Left lung (tissue), 10 donors: ENCODE results near the gene UBE2M. TPM values are rescaled to one million over a fixed set of nuclear protein-coding genes. Genes with fewer than 3 reads are reported as not detected.

Source experiments
- ATAC-seq: fragments of 200-7000 bp; cut with Tn5 transposase; one replicate; pipeline ENCODE4 v1.9.1; 2020; ENCODE audit warnings: moderate library complexity
- DNase-seq, 4 donors: peaks; one replicate each; pipeline ENCODE4 v3.0.0-alpha.2; 2013 to 2020
- H3K27ac ChIP-seq, 2 donors: fragments of 200-600 bp; sonication (generic) in 1 of 2; one replicate each; pipeline versions ENCODE4 v1.5.0 to v1.8.0; 2020 to 2021
- H3K27me3 ChIP-seq, 2 donors: fragments of 200-600 bp; sonication (generic) in 1 of 2; one replicate each; pipeline versions ENCODE4 v1.5.0 to v1.8.0; 2020 to 2021
- H3K36me3 ChIP-seq, 2 donors: fragments of 200-600 bp; sonication (generic) in 1 of 2; one replicate each; pipeline versions ENCODE4 v1.5.0 to v1.8.0; 2020 to 2021
- H3K4me1 ChIP-seq, 2 donors: fragments of 200-600 bp; one replicate each; pipeline ENCODE4 v1.8.0; 2021
- H3K4me3 ChIP-seq, 2 donors: fragments of 200-600 bp; sonication (generic) in 1 of 2; one replicate each; pipeline versions ENCODE4 v1.5.0 to v1.8.0; 2020 to 2021; ENCODE audit warnings: mild to moderate bottlenecking in 1 of 2
- H3K9me3 ChIP-seq, 2 donors: fragments of 200-600 bp; sonication (generic) in 1 of 2; one replicate each; pipeline versions ENCODE4 v1.5.0 to v1.8.0; 2020 to 2021
- intact Hi-C, 2 donors: fragments of 100-400 bp; cut with DNase I; formaldehyde crosslinking; loops; one replicate each; pipeline versions ENCODE4 v1.11.2 to v1.14.2; 2022
- polyA plus RNA-seq, 6 donors: library from polyadenylated mRNA; unstranded; fragments of 120-200 nt; gene quantifications; one replicate each; pipeline ENCODE4 v1.2.1, GENCODE V29; 2013; ENCODE audit not compliant: insufficient read length in 6 of 6
- total RNA-seq, 2 donors: library from RNA; stranded (reverse); fragmentation: NEBNext Ultra II Directional; extraction: Animal tissue kit (Norgen Biotek cat#: 25700); gene quantifications; one replicate each; pipeline ENCODE4 v1.2.1, GENCODE V29; 2021
- TF ChIP-seq, protein P1 (sequence below), 2 donors: fragments of 200-600 bp; sonication (generic) in 1 of 2; IDR thresholded peaks; one replicate each; pipeline versions ENCODE4 v1.5.0 to v1.8.0; 2021; ENCODE audit warnings: antibody characterized with exemption in 2 of 2
- donor health status: DM: no; HTN: yes; CAD: no.
- donor health status: DM: no; HTN: no; CAD: no.

Gene UBE2M
- total and polyA plus RNA-seq, 8 donors, result 54.9 to 85.9 (median 74.0) TPM

DNA sequence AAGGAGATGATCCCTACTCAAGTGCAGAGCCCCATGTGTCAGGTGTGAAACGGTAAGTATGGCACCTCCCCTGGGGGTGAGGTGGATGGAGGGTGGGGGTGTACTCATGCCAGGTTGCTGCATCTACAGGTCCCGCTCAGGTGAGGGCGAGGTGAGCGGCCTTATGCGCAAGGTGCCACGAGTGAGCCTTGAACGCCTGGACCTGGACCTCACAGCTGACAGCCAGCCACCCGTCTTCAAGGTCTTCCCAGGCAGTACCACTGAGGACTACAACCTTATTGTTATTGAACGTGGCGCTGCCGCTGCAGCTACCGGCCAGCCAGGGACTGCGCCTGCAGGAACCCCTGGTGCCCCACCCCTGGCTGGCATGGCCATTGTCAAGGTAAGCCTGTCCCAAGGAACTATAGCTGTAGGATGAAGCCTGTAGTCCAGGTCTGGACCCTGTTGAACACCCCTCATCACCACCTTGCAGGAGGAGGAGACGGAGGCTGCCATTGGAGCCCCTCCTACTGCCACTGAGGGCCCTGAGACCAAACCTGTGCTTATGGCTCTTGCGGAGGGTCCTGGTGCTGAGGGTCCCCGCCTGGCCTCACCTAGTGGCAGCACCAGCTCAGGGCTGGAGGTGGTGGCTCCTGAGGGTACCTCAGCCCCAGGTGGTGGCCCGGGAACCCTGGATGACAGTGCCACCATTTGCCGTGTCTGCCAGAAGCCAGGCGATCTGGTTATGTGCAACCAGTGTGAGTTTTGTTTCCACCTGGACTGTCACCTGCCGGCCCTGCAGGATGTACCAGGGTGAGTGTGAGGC is 9.3 kb downstream of the UBE2M start:
- no peak for ATAC-seq
- H3K4me1 ChIP-seq, result peaks cover 20 to 40% of the 10 kb centered on the region in 2 donors

DNA sequence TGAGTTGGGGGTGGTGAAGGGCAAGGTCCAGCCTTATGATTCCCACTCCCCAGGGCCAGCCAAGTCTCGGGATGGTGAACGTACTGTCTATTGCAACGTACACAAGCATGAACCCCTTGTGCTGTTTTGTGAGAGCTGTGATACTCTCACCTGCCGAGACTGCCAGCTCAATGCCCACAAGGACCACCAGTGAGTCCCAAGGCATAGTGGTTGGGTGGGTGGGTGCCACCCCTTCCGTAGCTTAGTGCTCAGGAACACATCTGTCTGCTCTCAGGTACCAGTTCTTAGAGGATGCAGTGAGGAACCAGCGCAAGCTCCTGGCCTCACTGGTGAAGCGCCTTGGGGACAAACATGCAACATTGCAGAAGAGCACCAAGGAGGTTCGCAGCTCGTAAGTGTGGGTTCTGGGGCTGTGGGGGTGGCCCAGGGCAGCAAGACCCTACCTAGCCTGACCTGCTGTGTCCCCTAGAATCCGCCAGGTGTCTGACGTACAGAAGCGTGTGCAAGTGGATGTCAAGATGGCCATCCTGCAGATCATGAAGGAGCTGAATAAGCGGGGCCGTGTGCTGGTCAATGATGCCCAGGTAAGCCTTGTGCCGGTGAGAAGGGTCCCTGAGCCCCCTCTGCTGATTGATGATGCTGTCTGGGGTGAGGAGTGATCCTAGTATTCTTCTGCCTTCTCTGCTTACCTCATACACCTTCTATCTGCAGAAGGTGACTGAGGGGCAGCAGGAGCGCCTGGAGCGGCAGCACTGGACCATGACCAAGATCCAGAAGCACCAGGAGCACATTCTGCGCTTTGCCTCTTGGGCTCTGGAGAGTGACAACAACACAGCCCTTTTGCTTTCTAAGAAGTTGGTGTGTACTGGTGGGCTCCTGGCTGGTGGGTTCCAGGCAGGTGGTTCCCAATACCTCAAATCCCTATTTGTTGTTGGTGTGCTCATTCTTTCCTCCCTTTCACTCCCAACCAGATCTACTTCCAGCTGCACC is 10.8 kb downstream of the UBE2M start:
- ATAC-seq (no peak), DNase-seq (no peak)
- no peaks in the 10 kb centered on the region for H3K27me3 ChIP-seq
- H3K36me3 ChIP-seq, result peaks cover 0 to 64% of the 10 kb centered on the region in 2 donors
- no peak overlapping the region for H3K4me3 ChIP-seq
- TF ChIP-seq, protein P1, sequence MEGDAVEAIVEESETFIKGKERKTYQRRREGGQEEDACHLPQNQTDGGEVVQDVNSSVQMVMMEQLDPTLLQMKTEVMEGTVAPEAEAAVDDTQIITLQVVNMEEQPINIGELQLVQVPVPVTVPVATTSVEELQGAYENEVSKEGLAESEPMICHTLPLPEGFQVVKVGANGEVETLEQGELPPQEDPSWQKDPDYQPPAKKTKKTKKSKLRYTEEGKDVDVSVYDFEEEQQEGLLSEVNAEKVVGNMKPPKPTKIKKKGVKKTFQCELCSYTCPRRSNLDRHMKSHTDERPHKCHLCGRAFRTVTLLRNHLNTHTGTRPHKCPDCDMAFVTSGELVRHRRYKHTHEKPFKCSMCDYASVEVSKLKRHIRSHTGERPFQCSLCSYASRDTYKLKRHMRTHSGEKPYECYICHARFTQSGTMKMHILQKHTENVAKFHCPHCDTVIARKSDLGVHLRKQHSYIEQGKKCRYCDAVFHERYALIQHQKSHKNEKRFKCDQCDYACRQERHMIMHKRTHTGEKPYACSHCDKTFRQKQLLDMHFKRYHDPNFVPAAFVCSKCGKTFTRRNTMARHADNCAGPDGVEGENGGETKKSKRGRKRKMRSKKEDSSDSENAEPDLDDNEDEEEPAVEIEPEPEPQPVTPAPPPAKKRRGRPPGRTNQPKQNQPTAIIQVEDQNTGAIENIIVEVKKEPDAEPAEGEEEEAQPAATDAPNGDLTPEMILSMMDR (IDR thresholded peaks at IDR 0.05), result no peak
- H3K9me3 ChIP-seq, result no peaks in the 10 kb centered on the region
- H3K4me1 ChIP-seq, result peaks cover 12 to 32% of the 10 kb centered on the region in 2 donors
- H3K27ac ChIP-seq, result no peak overlapping the region
- intact Hi-C loops, result no loop called here

More for the DNA sequence above, 9.3 kb downstream of the UBE2M start:
- TF ChIP-seq, protein P1 (IDR thresholded peaks at IDR 0.05), result no peak
- H3K27me3 ChIP-seq, result no peaks in the 10 kb centered on the region
- no peaks in the 10 kb centered on the region for H3K9me3 ChIP-seq
- H3K4me3 ChIP-seq, result no peak overlapping the region
- H3K36me3 ChIP-seq, result peaks cover 0 to 77% of the 10 kb centered on the region in 2 donors
- no peak for DNase-seq
- intact Hi-C loops, result no loop called here
- no peak overlapping the region for H3K27ac ChIP-seq

DNA sequence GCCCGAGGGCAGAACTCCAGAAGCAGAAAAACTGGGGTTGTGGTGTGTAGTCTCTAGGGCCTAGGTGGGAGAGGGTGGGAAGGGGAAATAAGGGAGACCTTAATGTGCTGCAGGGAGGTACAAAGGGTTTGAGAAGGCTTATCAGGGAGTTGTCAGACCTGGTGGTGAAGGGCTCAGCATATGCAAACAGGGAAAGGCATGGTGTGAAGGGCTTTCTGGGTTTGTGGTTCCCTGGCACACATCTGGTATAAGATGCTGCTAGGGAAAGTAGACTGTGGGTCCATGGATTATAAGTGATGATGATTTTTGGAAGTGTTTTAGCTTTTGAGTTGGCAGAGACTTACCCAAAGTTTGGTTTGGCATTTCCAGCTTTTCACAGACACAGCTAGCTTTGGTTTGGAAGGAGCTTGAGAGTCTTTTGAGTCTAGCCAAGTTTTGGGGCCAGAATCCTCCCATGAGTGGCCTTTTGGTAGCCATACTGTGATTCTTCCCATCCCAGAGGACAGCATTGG is 12.3 kb downstream of the UBE2M start:
- Histone ChIP-seq H3K4me1 (peaks cover 12 to 32% of the 10 kb centered on the region in 2 donors), H3K9me3 (no peaks in the 10 kb centered on the region), H3K27me3 (no peaks in the 10 kb centered on the region), H3K27ac (peak overlapping the region in 1 of 2 donors; percentile 100), H3K36me3 (peaks cover 0 to 49% of the 10 kb centered on the region in 2 donors), H3K4me3 (peak overlapping the region; percentile 85 to 96)
- DNase-seq (no peak), ATAC-seq (no peak)
- TF ChIP-seq, protein P1 (IDR thresholded peaks at IDR 0.05), result no peak
- intact Hi-C loops, result no loop called here

DNA sequence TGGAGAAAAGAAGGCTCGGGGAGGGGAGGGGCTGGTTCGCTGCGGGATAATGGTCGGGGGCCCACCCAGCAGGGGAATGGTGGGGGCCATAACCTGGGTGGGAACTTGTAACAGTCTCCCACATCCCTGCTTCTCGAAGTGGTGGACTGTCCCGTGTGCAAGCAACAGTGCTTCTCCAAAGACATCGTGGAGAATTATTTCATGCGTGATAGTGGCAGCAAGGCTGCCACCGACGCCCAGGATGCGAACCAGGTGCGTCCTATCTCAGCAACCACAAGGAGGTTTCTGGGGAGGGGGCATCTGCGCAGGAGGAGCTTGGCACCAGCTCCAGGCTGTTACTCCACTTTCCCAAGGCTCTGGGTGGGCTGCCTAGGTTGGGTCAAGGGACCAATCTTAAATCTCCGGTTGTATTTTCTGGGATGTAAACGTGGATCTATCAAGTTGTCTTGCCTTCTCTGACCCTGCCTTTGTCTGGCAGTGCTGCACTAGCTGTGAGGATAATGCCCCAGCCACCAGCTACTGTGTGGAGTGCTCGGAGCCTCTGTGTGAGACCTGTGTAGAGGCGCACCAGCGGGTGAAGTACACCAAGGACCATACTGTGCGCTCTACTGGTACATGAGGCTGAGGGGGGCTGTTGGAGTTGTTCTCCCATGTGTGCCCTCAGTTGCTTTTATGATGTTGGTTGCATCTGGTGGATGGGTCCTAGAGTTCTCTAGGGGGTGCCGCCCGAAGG is 13.0 kb downstream of the UBE2M start:
- H3K4me1 ChIP-seq, result peaks cover 12 to 32% of the 10 kb centered on the region in 2 donors
- H3K9me3 ChIP-seq, result no peaks in the 10 kb centered on the region
- intact Hi-C loops, result no loop called here
- no peak for ATAC-seq
- H3K27me3 ChIP-seq, result no peaks in the 10 kb centered on the region
- peaks cover 0 to 43% of the 10 kb centered on the region in 2 donors for H3K36me3 ChIP-seq
- TF ChIP-seq, protein P1 (IDR thresholded peaks at IDR 0.05), result no peak
- peak overlapping the region; percentile 95 to 100 for H3K27ac ChIP-seq
- DNase-seq, result no peak
- H3K4me3 ChIP-seq, result peak overlapping the region; percentile 85 to 96
